ENCODE measurements around the gene AGRP. TPM values are rescaled to one million over a fixed set of nuclear protein-coding genes. Genes with fewer than 3 reads are reported as not detected.

AGRP gene
- total RNA-seq = not detected

- Mint-ChIP-seq H3K27me3 (no peaks in the 10 kb centered on the region), H3K36me3 (no peaks in the 10 kb centered on the region), H3K9me3 (no peaks in the 10 kb centered on the region), H3K27ac (peak within 1 kb of the TSS; percentile 90 to 99), H3K4me1 (ENCODE audit: low read depth in 2 of 2) (peaks cover 16 to 25% of the 10 kb centered on the region in 2 donors), H3K4me3 (peak within 1 kb of the TSS; percentile 98)
- DNase-seq (ENCODE audit: low spot score) (no peak), ATAC-seq (no peak)
Observed at GRCh38 chr16:67483150-67483549, at the start of gene AGRP. Gene AGRP, minus strand, starts transcription at chr16:67483547. Its CDS starts 149 bp downstream, at chr16:67483398.

DNA sequence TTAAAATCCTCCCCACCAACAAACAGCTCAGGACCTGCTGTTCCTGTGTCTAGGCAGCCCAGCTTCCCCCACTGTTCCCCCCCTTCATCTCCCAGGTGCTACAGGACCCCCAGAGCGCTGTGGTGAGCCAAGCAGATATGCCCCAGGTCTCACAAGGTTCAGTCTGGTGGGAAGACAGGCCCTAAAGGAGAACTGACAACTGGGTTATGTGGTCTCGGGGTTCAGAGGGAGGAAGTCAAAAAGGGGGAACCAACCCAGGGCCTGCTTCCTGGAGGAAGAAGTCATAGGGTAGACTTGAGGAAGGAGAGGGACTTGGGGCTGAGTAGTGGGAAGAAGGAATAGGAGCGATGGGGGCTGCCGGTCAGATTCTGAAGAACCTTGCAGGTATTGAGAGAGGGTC, 47.9 kb upstream of the AGRP start:
- peaks cover 0 to 4% of the 10 kb centered on the region in 2 donors for H3K27me3 Mint-ChIP-seq
- H3K27ac Mint-ChIP-seq = peak overlapping the region in 1 of 2 donors; percentile 73
- no peaks in the 10 kb centered on the region for H3K36me3 Mint-ChIP-seq
- H3K4me1 Mint-ChIP-seq (ENCODE audit: low read depth in 2 of 2) = peaks cover 28 to 31% of the 10 kb centered on the region in 2 donors
- no peak overlapping the region for H3K4me3 Mint-ChIP-seq
- no peaks in the 10 kb centered on the region for H3K9me3 Mint-ChIP-seq
- DNase-seq (ENCODE audit: low spot score) (no peak), ATAC-seq (no peak)

GRCh38 chr16:67530013-67530939, 46.9 kb upstream of the AGRP start:
- ATAC-seq (peak; percentile 45 to 70), DNase-seq (ENCODE audit: low spot score) (peak; percentile 67)
- Mint-ChIP-seq H3K4me3 (peak overlapping the region; percentile 83), H3K27ac (peak overlapping the region in 1 of 2 donors; percentile 92), H3K4me1 (ENCODE audit: low read depth in 2 of 2) (peaks cover 22 to 24% of the 10 kb centered on the region in 2 donors), H3K27me3 (peaks cover 0 to 4% of the 10 kb centered on the region in 2 donors), H3K36me3 (no peaks in the 10 kb centered on the region), H3K9me3 (no peaks in the 10 kb centered on the region)

GRCh38 chr16:67529582-67530012, 46.2 kb upstream of the AGRP start:
- Mint-ChIP-seq H3K27ac (peak overlapping the region in 1 of 2 donors; percentile 92), H3K27me3 (peaks cover 0 to 4% of the 10 kb centered on the region in 2 donors), H3K36me3 (no peaks in the 10 kb centered on the region), H3K4me1 (ENCODE audit: low read depth in 2 of 2) (peaks cover 19 to 20% of the 10 kb centered on the region in 2 donors), H3K9me3 (no peaks in the 10 kb centered on the region), H3K4me3 (peak overlapping the region; percentile 83)
- ATAC-seq = no peak
- DNase-seq (ENCODE audit: low spot score) = no peak

GRCh38 chr16:67528870-67529581, 45.7 kb upstream of the AGRP start:
- Mint-ChIP-seq H3K36me3 (no peaks in the 10 kb centered on the region), H3K27me3 (peaks cover 0 to 4% of the 10 kb centered on the region in 2 donors), H3K9me3 (no peaks in the 10 kb centered on the region), H3K4me1 (ENCODE audit: low read depth in 2 of 2) (peaks cover 19 to 20% of the 10 kb centered on the region in 2 donors), H3K27ac (peak overlapping the region in 1 of 2 donors; percentile 92), H3K4me3 (peak overlapping the region; percentile 83)
- no peak for DNase-seq (ENCODE audit: low spot score)
- peak; percentile 54 to 75 for ATAC-seq

DNA sequence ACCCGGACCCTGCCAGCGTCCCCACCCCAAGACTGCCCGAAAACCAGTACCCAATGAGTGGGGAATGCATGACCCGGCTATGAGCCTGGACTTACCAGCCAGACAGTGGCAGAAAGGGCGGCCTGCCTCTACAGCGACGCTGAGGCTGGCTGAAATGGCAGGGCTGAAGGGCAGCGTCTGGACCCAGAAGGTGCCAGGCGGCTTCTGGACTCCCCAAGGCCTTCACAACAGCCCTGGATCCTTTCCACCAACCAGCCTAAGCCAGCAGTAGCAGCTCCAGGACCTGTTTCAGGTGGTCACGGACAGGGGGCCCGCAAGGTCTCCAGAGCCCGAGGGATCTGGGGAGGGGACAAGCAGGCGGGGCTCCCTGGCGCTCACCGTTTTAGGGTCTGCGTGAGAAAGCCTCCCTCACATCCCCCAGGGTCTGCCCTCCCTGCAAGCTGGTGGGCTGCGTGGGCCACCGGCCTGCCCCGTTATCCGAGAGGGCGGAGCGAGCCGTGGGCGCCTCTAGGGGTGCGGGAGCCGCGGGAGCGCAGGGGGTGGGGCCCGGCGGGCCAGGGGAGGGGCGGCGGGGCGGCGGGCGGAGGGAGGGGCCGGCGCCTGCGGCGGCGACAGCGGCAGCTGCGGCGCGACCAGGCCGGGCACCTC, 45.0 kb upstream of the AGRP start, which contains the start of gene RIPOR1:
RIPOR1 (plus strand) TSS at position 608 of the 648 bp plus-strand sequence. CDS start 9,618 bp downstream, outside the sequence.
- DNase-seq (ENCODE audit: low spot score) (peak; percentile 53), ATAC-seq (peak in 1 of 2 donors; percentile 80)
- peak within 1 kb of the TSS in 1 of 2 donors; percentile 92 for H3K27ac Mint-ChIP-seq
- H3K4me3 Mint-ChIP-seq = peak within 1 kb of the TSS; percentile 83
- H3K36me3 Mint-ChIP-seq = no peaks in the 10 kb centered on the region
- peaks cover 19% of the 10 kb centered on the region in 2 donors for H3K4me1 Mint-ChIP-seq (ENCODE audit: low read depth in 2 of 2)
- no peaks in the 10 kb centered on the region for H3K9me3 Mint-ChIP-seq
- peaks cover 0 to 4% of the 10 kb centered on the region in 2 donors for H3K27me3 Mint-ChIP-seq

DNA sequence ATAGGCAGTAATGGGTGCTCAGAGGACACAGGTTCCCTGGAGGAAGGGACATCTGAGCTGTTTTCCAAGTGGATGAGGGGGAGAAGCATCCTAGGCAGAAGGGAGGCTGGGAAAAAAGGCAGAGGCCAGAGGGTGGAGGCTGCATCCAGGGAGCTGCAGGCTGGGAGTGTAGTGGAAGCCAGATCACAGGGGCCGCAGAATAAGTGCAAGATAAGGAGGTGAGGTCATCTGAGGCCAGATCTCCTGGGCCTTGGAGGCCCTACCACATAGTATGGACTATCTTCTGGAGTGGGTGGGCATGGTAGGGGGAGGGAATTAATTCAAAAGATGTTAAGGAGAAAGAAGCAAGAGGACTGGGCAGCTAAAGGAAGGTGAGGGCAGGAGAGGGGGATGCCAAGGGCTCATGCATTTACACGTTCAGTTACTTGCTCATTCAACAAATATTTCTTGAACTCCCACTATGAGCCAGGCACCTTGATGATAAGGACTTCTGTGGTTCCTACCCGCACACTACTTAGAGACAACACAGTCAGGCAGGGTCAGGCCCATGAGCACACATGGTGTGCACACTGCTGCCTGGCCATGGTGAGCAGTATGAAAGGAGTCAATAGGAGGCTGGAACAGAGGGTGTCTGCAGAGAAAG, 42.9 kb upstream of the AGRP start:
- ATAC-seq (no peak), DNase-seq (ENCODE audit: low spot score) (no peak)
- Mint-ChIP-seq H3K4me1 (ENCODE audit: low read depth in 2 of 2) (peaks cover 14 to 20% of the 10 kb centered on the region in 2 donors), H3K9me3 (no peaks in the 10 kb centered on the region), H3K4me3 (no peak overlapping the region), H3K27me3 (peaks cover 0 to 1% of the 10 kb centered on the region in 2 donors), H3K27ac (peak overlapping the region in 1 of 2 donors; percentile 65), H3K36me3 (no peaks in the 10 kb centered on the region)

DNA sequence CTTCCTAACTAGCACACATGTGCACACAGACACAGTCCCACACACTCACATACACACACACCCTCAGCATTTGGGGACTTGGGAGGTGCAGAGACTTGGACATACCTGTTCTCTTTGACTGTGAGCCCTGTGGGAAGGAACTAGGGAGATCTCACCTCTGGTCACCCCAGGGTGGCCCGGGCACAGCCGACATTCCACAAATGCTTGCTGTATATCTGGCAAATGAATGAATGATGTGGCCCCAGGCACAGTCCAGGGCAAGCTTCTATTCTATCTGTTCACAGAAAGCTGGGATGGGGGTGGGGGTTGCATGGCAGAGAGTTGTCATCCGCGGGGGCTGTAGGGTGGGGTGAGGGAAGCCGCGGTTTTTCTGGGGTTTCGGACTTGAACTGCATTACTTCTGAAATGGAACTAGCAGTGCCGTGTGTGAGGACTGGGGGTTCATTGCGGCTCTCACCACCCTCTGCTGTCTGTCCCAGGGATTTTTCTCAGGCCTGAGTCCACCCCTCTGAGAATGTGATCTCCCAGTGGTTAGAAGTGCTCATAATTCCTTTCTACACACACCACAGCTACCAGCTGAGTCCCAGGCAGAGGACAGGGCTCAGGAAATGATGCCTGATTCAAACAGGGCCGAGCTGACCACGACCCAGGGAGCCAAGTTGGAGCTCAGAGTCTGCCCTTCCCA, 42.0 kb upstream of the AGRP start:
- Mint-ChIP-seq H3K4me3 (no peak overlapping the region), H3K4me1 (ENCODE audit: low read depth in 2 of 2) (peaks cover 14 to 19% of the 10 kb centered on the region in 2 donors), H3K9me3 (no peaks in the 10 kb centered on the region), H3K27ac (no peak overlapping the region), H3K27me3 (no peaks in the 10 kb centered on the region), H3K36me3 (no peaks in the 10 kb centered on the region)
- DNase-seq (ENCODE audit: low spot score) (no peak), ATAC-seq (no peak)

DNA sequence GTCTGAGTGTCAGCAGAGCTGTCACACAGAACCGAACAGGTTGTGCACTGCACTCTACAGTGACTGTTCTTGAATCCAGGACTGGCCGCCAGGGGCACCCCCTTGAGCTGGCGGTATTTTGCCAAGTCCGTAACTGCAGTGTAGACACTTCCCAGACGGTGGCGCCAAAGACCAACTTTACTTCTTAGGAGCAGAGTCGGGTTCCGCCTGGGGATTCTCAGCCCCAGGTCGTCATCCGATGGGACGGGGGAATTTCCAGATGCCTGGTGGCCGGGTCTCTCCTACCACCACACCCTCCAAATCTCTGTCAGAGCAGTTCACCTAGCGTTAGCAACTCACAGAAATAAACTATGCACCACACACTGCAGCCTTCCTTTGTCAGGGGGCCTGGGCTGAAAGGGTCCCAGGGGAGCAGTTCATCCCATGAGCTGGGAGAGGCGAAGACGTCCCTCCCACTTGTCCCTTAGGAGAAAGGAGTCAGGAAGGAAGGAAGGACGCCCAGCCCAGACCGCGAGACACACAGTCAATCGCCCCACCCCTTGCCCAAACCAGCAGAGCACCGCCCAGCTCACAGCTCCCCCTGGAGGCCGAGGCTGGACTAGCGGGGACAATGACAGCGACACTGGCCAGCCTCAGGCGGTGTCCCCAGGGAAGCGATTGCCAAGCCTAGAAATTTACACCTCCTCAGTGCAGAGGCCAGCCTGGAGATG, 37.9 kb upstream of the AGRP start:
- ATAC-seq (peak; percentile 94 to 95), DNase-seq (ENCODE audit: low spot score) (peak; percentile 96)
- Mint-ChIP-seq H3K9me3 (no peaks in the 10 kb centered on the region), H3K4me1 (ENCODE audit: low read depth in 2 of 2) (peaks cover 27% of the 10 kb centered on the region in 2 donors), H3K27ac (peak overlapping the region; percentile 92 to 98), H3K4me3 (peak overlapping the region; percentile 92), H3K27me3 (no peaks in the 10 kb centered on the region), H3K36me3 (no peaks in the 10 kb centered on the region)

DNA sequence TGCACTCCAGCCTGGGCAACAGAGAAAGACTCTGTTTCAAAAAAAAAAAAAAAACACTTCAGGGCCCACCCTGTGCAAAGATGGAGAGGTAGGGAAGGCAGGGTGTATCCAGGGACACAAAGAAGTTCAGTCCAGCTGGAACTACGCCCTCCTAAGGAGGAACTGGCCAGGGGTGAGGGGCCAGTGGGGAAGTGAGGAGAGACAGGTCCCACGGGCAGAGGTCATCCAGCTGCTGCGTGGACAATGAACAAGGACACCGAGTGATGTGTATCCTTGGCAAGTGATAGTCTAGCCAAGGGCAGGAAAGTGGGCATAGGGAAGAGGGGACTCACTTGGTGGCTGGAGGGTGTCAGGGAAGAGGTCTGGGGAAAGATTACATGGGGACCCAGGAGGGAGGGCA, 35.9 kb upstream of the AGRP start:
- DNase-seq (ENCODE audit: low spot score) (no peak), ATAC-seq (no peak)
- Mint-ChIP-seq H3K9me3 (no peaks in the 10 kb centered on the region), H3K27ac (peak overlapping the region; percentile 62 to 91), H3K27me3 (no peaks in the 10 kb centered on the region), H3K4me1 (ENCODE audit: low read depth in 2 of 2) (peaks cover 31% of the 10 kb centered on the region in 2 donors), H3K36me3 (no peaks in the 10 kb centered on the region), H3K4me3 (no peak overlapping the region)

DNA sequence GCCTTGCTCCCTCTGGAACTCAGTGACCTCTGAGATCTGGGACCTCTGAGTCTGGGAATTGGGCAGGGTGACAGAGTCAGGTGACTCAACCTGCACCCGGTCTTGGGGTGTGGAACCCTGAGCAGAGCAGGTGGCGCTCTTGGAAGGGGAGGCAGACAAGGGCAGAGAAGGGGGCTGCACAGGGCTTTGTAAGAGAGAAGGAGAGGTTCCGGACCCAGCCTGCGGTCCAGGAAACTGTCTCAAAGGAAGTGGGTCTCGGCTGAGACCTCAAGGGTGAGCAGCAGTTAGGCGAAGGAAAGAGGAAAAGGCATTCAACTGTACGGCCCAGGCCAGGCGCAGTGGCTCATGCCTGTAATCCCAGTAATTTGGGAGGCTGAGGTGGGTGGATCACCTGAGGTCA, 35.3 kb upstream of the AGRP start:
- no peak for DNase-seq (ENCODE audit: low spot score)
- Mint-ChIP-seq H3K4me1 (ENCODE audit: low read depth in 2 of 2) (peaks cover 31% of the 10 kb centered on the region in 2 donors), H3K27me3 (no peaks in the 10 kb centered on the region), H3K36me3 (no peaks in the 10 kb centered on the region), H3K4me3 (peak overlapping the region; percentile 47), H3K9me3 (no peaks in the 10 kb centered on the region), H3K27ac (peak overlapping the region; percentile 62 to 91)
- ATAC-seq = no peak

Measured in natural killer cell treated with Interleukin-12 subunit alpha and Interleukin-12 subunit beta and Interleukin-15 and Interleukin-18, amount 100 ng/mL, for 72 hours (primary cell).